Kidney (tissue), 14 donors: ENCODE measurements around the gene JARID2. TPM values are rescaled to one million over a fixed set of nuclear protein-coding genes. Genes with fewer than 3 reads are reported as not detected.

Source experiments
- DNase-seq, 5 donors: peaks; one replicate each; pipeline ENCODE4 v3.0.0-alpha.2; 2013 to 2020
- FAIRE-seq: peaks from 2 replicates; lab custom pipeline; 2012; peaks lifted over from hg19 to GRCh38; lab: Jason Lieb, UNC
- H3K27ac ChIP-seq, 2 donors: one replicate each; pipeline ENCODE4 v1.7.0; 2013; ENCODE audit warnings: low read depth in 2 of 2, low read length in 2 of 2, inconsistent platforms in 1 of 2
- H3K27me3 ChIP-seq: one replicate; pipeline ENCODE4 v1.7.1; 2013; ENCODE audit warnings: low read length, inconsistent platforms; ENCODE audit not compliant: control insufficient read depth, insufficient read depth
- H3K36me3 ChIP-seq, 3 donors: one replicate each; pipeline versions ENCODE4 v1.7.0 to v1.7.1; 2013; ENCODE audit warnings: low read length in 3 of 3, control low read depth in 1 of 3, inconsistent platforms in 1 of 3; ENCODE audit not compliant: insufficient read depth in 3 of 3, control insufficient read depth in 2 of 3
- H3K4me1 ChIP-seq, 3 donors: one replicate each; pipeline versions ENCODE4 v1.7.0 to v1.7.1; 2013; ENCODE audit warnings: low read length in 3 of 3, inconsistent platforms in 1 of 3, low read depth in 1 of 3; ENCODE audit not compliant: control insufficient read depth in 2 of 3, insufficient read depth in 2 of 3
- H3K4me3 ChIP-seq, 3 donors: one replicate each; pipeline versions ENCODE4 v1.7.0 to v1.8.1; 2013; ENCODE audit warnings: low read length in 3 of 3, control low read depth in 1 of 3, inconsistent platforms in 1 of 3
- H3K9ac ChIP-seq, 3 donors: one replicate each; pipeline versions ENCODE4 v1.7.0 to v1.7.1; 2013; ENCODE audit warnings: low read length in 3 of 3, control low read depth in 1 of 3, inconsistent platforms in 1 of 3
- H3K9me3 ChIP-seq, 3 donors: one replicate each; pipeline versions ENCODE4 v1.7.0 to v1.7.1; 2013; ENCODE audit warnings: low read length in 3 of 3, control low read depth in 1 of 3, inconsistent platforms in 1 of 3; ENCODE audit not compliant: control insufficient read depth in 2 of 3, insufficient read depth in 1 of 3
- intact Hi-C: fragments of 100-400 bp; cut with DNase I; formaldehyde crosslinking; loops from one replicate; pipeline ENCODE4 v1.11.1; 2022
- polyA plus RNA-seq: library from polyadenylated mRNA; stranded (reverse); fragments of 350-450 nt; fragmentation: Illumina TruSeq; extraction: RNeasy Lipid Tissue Mini Kit (QIAGEN cat#74804); gene quantifications from one replicate; pipeline ENCODE4 v1.2.3, GENCODE V29; 2014; ENCODE audit warnings: low read depth, low replicate concordance; ENCODE audit not compliant: insufficient read depth
- total RNA-seq: library from RNA; stranded (reverse); fragmentation: NEBNext Ultra II Directional; extraction: Animal tissue kit (Norgen Biotek cat#: 25700); gene quantifications from one replicate; pipeline ENCODE4 v1.2.1, GENCODE V29; 2021
- TF ChIP-seq, protein P1 (sequence below): IDR thresholded peaks from 3 replicates; pipeline ENCODE4 v1.5.1; 2012; ENCODE audit warnings: mild to moderate bottlenecking, moderate library complexity, borderline replicate concordance; ENCODE audit not compliant: insufficient read depth; ENCODE audit errors: extremely low read depth
- donor health status: control.
- donor health status: control.
- donor health status: control.
- donor health status: control.
- donor health status: control.
- donor health status: DM: yes; HTN: yes; CAD: no.
- donor health status: Normal renal cell carcinoma (clear cell type).

The JARID2 gene
- total and polyA plus RNA-seq, 2 donors from 2014 or later = 1.8 to 12.3 TPM

DNA sequence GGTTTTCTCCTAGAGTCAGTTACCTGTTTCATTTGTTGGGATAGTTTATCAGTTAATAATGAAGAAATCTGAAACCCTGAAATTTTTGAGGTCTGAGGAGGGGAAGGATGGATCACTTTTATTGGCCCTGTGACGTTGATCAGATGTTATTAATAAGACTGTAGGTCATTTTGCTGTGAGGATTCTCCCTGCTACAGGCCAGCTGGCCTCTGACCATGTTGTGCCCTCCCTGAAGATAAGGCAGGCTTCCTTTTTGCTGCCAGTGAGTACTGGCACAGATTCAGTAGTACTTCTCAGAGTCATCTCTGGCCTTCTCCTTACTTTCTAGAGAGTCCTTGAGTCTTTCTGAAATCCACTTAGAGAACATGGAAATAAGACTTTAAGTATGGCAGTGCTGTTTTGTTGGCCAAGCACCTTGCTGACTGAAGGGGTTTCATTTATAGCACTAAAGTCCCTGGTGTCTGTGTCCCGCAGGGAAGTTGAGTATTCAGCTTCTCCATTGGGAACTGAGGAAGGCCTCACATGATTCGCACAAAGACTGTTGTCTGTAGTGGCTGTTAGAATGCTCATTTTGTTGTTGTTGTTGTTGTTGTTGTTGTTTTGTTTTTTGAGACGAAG, 214.3 kb downstream of the JARID2 start:
- Histone ChIP-seq H3K36me3 (no peaks in the 10 kb centered on the region), H3K27me3 (no peaks in the 10 kb centered on the region), H3K4me1 (peaks cover 0 to 2% (median 0%) of the 10 kb centered on the region in 3 donors), H3K4me3 (no peak overlapping the region), H3K9me3 (no peaks in the 10 kb centered on the region), H3K9ac (no peak overlapping the region), H3K27ac (no peak overlapping the region)
- intact Hi-C loops = no loop called here
- TF ChIP-seq, protein P1, sequence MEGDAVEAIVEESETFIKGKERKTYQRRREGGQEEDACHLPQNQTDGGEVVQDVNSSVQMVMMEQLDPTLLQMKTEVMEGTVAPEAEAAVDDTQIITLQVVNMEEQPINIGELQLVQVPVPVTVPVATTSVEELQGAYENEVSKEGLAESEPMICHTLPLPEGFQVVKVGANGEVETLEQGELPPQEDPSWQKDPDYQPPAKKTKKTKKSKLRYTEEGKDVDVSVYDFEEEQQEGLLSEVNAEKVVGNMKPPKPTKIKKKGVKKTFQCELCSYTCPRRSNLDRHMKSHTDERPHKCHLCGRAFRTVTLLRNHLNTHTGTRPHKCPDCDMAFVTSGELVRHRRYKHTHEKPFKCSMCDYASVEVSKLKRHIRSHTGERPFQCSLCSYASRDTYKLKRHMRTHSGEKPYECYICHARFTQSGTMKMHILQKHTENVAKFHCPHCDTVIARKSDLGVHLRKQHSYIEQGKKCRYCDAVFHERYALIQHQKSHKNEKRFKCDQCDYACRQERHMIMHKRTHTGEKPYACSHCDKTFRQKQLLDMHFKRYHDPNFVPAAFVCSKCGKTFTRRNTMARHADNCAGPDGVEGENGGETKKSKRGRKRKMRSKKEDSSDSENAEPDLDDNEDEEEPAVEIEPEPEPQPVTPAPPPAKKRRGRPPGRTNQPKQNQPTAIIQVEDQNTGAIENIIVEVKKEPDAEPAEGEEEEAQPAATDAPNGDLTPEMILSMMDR = no peak
- FAIRE-seq (no peak), DNase-seq (no peak)

DNA sequence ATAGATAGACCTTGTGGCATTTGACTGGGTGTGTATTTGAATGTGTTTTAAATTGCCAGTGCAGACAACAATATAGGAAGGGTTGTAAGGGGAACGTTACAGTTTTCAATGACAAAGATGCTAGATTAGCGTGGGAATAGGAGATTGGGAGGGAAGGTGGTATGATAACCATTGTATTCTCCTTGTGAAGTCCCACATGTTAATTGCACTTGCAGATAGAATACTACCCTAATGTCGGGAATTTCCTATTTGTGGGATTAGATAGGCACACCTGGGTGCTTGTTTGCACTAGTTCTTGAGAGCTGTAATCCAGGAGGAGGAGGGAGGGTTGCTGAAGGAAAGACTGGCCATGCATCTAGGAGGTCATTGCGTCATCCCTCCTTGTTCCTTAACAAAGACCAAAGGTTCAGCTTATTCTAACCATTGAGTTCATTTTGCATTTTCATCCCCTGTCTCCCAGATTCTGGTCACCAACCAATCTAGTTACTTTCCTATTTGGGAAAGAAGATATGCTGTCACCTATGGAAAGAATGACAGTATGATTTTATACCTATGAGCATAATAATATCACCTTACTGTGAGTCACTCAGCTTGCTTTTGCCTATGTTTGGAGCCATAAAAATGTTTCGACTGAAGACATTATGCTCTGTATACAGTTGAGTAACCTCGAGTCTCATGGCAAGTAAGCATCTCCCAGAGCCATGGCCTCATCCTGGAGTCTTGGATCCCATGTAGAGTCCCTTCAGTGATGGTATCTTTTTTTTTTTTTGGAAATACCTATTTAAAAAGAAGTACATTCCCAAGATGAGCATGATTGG, 215.5 kb downstream of the JARID2 start:
- H3K9me3 ChIP-seq = no peaks in the 10 kb centered on the region
- no peaks in the 10 kb centered on the region for H3K36me3 ChIP-seq
- H3K9ac ChIP-seq = no peak overlapping the region
- TF ChIP-seq, protein P1 = no peak
- no peaks in the 10 kb centered on the region for H3K27me3 ChIP-seq
- no peak overlapping the region for H3K4me3 ChIP-seq
- DNase-seq = no peak
- no peak overlapping the region for H3K27ac ChIP-seq
- peaks cover 0 to 2% (median 0%) of the 10 kb centered on the region in 3 donors for H3K4me1 ChIP-seq
- no peak for FAIRE-seq
- intact Hi-C loops = no loop called here

DNA sequence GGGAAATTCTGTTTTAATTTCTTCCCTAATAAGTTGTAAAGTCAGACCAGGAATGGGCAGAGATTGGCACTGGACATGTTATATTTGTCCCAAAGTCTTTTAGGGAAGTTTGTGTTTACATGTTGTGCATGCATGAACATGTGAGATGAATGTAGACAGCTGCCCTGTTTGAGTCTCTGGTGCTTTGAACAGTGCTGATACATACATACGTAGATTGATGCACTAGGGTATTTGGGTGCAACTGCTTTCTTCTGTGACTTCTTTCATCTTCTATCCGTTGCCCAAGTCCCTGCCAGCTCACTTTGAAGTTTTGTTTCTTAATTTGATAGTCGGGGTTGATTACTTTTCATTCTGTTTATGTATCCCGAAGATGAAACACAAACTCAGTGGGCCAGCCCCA, 216.4 kb downstream of the JARID2 start:
- FAIRE-seq (no peak), DNase-seq (no peak)
- no peak overlapping the region for H3K27ac ChIP-seq
- no peaks in the 10 kb centered on the region for H3K9me3 ChIP-seq
- no peak overlapping the region for H3K9ac ChIP-seq
- TF ChIP-seq, protein P1 = no peak
- no peaks in the 10 kb centered on the region for H3K36me3 ChIP-seq
- H3K4me1 ChIP-seq = peaks cover 0 to 2% (median 0%) of the 10 kb centered on the region in 3 donors
- intact Hi-C loops = no loop called here
- H3K27me3 ChIP-seq = no peaks in the 10 kb centered on the region
- H3K4me3 ChIP-seq = no peak overlapping the region
